COR-L47 (cell line): ENCODE measurements around the gene TDRD7.

Experiments
- DNase-seq: peaks from one replicate; lab custom pipeline; 2025; lab: John Stamatoyannopoulos, UW

Gene TDRD7, protein sequence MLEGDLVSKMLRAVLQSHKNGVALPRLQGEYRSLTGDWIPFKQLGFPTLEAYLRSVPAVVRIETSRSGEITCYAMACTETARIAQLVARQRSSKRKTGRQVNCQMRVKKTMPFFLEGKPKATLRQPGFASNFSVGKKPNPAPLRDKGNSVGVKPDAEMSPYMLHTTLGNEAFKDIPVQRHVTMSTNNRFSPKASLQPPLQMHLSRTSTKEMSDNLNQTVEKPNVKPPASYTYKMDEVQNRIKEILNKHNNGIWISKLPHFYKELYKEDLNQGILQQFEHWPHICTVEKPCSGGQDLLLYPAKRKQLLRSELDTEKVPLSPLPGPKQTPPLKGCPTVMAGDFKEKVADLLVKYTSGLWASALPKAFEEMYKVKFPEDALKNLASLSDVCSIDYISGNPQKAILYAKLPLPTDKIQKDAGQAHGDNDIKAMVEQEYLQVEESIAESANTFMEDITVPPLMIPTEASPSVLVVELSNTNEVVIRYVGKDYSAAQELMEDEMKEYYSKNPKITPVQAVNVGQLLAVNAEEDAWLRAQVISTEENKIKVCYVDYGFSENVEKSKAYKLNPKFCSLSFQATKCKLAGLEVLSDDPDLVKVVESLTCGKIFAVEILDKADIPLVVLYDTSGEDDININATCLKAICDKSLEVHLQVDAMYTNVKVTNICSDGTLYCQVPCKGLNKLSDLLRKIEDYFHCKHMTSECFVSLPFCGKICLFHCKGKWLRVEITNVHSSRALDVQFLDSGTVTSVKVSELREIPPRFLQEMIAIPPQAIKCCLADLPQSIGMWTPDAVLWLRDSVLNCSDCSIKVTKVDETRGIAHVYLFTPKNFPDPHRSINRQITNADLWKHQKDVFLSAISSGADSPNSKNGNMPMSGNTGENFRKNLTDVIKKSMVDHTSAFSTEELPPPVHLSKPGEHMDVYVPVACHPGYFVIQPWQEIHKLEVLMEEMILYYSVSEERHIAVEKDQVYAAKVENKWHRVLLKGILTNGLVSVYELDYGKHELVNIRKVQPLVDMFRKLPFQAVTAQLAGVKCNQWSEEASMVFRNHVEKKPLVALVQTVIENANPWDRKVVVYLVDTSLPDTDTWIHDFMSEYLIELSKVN

DNA sequence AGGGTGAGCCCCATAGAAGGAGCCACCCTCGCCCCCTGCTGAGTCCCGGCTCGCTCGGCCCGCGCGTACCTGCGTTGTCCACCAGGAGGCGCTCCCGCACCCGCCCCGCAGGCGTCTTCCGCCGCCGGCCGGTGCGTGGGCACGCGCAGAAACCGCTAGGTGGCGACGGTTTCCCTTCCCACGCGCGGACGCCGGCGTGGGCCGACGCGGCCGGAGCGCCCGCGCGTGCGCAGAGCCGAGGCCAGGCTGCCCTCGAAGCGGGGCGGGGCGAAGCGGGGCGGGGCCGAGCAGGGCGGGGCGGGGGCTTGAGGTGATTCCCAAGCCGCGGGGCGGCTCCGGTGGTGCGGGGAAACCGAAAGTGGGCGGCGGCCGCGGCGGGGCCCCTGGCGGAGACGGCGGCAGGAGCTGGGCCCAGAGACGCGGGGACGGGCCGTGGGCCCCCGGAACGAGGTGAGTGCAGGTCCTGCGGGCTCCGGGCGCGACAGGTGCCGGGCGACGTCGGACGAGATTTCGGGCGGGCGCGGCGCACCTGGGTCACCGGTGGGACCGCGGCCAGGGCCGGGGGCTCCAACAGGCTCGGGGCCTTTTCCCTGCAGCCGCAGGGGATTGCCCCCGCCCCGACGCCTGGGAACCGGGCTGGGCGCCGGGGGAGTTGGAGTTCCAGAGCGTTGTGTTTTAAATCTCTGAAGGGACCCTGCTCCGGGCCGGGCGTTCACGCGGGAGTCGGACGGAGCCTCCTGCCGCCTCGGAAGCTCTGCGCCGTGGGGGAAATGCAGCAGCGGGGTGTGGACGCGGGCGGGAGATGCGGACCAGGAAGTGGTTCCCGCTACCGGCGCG lies at the start of gene TDRD7:
TDRD7 (plus strand) TSS at position 308 of the 837 bp plus-strand sequence. CDS start 16,370 bp downstream, outside the sequence.
- DNase-seq = peak; percentile 63

DNA sequence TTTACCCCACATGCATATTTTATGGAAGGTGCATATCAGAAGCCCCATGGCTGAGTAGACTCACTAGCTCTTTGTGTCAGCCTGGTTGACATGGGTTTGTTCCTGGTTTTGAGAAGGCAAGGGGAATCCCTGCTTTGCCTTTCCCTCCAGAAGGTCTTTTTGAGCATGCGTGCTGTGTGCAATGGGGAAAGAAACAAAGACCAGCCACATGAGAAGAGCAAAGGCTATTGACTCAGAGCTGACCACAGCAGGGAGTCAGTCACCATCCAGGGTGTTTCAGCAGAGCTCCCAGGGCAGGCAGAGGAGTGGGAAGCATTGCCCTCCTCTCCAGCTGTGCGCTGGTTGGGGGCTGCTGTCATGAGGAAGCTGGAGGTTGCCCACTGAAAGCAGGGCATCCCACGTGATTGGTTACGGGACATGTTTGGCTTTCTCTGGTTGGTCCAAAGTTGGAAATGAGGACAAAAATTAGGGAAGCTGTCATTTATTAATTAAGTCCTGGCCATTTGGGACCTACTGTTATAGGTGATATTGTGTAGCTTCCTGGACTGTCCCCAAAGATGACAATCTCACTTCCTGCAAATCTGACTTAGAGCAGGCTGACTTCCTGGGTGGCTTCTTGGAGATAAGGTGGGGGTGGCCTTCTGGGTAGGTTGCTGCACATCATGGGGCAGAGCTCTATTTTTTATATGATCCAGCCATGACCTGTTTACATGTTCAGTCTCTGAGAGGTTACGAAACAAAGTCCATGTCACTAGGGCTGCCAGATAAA lies 48.9 kb upstream of the TDRD7 start:
- DNase-seq = no peak

DNA sequence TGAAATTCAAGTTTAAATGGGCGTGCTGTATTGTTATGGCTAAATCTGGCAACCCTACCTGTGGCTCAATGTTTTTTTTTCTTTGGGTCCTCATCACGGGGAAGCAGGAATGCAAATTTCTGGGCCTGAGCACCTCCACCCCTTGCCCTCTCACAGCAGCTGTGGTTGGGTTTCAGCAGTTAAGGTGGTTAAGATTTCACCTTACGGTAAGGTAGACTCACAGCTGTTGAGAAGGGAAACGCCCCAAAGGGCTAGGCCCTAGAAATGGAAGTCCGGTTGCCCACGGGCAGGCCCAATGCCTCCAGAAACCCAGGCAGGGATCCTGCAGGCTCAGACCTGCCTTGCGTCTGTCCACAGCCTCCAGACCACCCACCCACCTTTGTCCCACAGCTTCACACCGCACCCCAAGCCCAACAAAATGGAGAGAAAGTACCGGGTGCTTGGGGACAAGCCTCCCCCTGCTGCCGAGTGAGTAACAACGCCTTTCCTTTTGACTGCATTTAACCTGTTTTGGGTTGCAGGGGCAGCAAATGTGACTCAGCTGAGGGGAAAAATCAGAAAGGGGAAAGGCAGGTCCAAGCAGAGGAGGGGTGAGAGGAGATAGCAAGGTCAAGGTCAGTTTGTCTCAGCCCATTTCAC lies 48.1 kb upstream of the TDRD7 start:
- DNase-seq = no peak

DNA sequence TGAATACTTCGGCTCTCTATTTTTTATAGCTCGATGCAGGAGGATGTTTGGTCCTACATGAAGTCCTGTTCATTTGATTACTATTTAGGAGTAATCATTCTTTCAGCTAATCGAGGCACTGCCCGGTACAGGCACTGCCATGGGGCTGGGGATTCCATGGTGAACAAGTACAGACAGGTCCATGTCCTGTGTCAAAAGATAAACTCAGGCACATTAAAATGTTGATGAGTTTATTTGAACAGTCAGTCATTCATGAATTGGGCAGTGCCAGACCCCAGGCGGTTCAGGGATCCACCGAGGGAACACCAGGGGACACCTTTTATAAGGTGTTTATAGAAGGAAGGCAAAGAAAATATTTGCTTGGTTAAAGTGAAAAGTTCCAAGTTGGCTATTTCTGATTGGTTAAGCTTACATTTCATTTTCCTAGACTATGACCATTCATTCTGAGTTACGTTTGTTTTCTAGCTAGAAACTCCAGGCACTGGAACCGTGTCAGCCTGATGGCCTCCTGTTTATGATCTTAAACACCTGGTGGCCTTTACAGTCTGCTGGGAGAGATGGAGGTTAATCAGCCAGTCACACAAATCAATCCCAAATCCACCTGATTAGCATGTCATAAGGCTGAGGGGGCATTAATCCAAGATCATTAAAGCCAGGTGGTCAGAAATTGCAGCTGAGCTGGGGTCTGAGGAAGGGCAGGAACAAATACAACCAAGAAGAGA lies 47.0 kb upstream of the TDRD7 start:
- peak; percentile 37 for DNase-seq

DNA sequence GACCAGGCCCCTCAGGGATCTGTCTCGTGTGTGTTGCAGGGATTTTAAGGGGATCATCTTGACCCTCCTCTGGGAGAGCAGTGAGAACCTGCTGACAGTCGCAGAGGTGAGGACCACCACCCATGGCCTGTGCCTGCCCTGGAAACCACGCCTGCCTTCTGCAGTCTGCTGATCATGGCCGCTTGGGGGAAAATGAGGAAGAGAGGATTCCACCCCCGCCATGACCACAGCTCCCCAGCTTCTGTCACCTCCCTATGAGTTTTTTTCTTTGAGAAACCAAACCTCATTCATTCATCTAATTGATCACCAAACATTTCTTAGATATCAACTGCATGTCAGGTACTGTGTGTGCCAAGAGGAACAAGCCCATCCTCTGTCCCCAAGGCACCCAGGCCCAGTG lies 46.3 kb upstream of the TDRD7 start:
- DNase-seq = no peak

DNA sequence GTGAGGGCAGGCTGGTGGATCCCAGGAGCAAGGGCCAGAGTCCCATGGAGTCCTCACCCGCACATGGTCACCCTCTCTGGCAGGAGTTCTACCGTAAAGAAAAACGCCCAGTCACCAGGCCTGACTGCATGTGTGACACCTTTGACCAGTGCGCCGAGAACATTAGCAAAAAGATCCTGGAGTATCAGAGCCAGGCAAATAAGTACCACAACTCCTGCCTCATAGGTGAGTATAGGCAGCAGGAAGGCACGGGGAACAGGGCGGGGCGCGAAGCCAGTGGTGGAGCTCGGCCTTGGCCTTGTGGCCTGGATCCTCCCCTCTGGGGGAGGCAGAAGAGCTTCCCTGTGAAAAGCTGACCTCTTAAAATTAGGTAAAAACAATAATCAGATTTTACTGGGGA lies 45.4 kb upstream of the TDRD7 start:
- DNase-seq = no peak

DNA sequence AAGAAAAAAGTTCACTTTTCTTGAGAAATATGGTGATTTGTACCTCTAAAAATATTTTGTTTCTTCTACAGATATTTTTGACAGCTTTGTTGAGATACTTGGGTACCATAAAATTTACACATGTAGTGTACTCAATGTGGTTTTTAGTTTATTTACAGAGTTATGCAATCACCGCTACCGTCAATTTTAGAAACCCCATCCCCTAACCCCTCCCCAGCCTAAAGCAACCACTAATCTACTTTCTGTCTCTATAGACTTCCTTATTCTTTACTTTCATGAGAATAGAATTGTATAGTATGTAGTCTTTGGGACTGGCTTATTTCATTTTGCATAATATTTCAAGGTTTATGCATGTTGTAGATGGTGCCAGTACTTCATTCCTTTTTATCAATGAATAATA lies 45.0 kb upstream of the TDRD7 start:
- DNase-seq = no peak

DNA sequence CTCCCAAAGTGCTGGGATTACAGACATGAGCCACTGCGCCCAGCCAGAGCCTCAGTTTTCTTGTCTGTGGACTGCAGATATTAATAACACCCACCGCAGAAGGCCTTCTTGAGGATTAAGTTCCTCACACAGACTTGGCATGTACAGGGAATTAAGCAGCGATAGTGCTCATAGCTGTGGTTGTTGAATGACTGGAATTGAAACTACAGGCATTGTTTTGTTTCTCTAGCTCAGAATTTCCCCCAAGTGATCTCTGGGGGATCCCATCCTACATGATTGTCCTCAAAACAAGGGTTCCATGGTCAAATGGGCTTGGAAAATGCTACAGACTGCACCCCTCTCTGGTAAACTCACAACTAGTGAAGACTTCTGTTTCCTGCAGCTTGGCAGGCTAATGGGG lies 44.2 kb upstream of the TDRD7 start:
- DNase-seq = no peak

DNA sequence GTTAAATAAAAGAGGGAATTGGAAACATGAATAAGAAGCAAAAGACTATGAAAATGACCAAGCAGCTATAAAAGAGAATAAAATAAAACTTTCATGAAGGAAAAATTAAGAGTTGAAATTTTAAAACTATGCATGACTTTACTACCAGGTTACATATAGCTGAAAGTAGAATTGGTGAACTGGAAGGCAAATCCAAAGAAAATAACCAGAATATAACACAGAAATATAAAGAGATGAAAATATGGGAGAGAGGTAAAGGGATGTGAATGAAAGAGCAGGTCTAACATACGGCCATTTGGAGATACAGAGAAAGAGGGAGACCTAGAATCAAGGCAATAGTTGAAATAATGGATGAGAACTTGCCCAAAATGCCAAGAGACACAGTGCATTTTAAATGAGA lies 42.9 kb upstream of the TDRD7 start:
- DNase-seq = no peak

DNA sequence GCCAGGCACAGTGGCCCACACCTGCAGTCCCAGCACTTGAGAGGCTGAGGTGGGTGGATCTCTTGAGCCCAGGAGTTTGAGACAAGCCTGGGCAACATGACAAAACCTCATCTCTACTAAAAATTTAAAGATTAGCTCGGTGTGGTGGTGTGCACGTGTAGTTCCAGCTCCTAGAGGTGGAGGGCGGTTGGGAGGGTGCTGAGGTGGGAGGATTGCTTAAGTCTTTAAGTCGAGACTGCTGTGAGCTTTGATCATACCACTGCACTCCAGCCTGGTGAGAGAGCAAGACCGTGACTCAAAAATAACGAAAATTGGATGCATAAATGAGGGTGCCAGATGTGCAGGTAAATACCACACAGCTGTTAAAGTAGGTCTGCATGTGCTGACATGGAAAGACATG lies 39.3 kb upstream of the TDRD7 start:
- DNase-seq = no peak

DNA sequence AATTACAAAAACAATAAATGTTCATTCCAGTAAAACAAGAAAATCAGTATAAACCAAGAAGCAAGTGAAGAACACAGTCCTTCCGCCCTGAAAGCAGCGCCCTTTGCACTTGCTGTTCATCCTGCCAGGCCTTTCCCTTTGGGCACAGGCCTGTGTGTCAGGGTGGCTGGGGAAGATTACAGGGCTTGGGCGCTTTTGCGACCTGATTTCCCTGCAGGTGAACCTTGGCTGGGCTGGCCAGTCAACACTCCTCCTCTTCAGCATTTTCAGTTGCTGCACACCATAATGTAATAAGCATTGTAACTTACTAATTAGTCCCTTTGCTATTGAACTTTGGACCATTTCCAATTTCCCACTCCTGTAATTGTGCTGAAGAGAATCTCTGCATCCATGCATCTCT lies 38.6 kb upstream of the TDRD7 start:
- DNase-seq = peak; percentile 39

DNA sequence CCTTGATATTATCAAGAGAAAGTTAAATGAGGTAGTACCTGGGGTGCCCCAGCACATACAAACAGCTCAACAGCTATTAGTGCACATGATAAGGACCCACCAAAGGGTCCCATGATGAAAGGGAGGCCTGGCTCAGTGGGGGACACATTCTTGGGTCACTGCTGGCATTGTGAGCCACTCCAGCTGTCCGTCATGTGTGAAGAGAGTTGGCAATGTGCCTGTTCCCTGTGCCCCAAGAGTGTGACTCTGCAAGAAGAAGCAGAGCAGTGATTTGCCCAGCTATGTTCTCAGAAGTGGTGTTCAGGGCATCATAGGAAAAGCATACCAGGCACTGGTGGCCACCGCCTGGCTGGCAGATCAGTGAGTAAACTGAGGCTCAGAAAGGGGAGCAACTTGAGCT lies 37.1 kb upstream of the TDRD7 start:
- no peak for DNase-seq

DNA sequence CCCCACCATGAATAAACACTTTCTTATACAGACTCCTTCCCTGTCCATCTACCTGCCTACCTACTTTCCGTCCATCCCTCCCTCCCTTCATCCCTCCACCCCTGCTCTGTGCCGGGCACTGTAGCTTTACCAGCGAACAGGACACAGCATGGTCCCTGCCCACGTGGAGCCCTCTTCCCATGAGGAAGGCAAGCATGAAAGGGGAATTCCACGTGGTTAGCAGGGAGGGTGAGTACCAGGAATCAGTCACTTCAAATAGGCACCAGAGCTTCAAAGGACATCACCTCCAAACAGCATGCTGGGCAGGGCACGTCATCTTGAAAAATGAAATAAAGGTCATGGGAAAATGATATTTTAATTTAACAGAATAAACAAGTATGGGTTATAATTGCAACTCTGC lies 35.0 kb upstream of the TDRD7 start:
- no peak for DNase-seq

DNA sequence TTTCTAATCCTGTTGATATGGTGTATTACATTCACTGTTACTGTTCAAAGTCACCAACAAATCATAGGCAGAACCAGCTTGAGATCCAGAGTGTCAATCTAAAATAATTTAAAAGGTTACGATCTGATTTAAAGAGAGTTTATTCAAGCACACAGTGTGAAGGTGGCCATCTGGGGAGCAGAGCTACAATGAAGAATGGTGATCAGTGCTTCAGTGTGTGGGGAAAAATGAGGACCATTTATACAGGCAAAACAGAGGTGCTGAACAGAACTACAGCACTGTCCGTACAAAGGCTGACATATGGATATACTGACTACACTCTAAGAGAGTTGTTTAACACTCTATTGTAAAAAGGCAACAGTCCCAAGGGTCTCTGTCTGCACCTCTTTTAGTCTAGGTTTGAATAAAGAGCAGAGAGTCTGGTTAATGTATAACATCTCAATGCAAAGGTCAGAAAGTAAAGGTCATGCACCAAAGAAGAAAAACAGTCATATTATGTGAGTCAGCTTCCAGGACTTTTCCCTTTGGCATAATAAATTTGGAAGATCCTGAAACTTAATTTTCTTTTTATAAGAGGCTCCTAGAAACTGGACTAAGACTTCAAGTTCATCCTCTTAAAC lies 29.7 kb upstream of the TDRD7 start:
- DNase-seq = no peak

DNA sequence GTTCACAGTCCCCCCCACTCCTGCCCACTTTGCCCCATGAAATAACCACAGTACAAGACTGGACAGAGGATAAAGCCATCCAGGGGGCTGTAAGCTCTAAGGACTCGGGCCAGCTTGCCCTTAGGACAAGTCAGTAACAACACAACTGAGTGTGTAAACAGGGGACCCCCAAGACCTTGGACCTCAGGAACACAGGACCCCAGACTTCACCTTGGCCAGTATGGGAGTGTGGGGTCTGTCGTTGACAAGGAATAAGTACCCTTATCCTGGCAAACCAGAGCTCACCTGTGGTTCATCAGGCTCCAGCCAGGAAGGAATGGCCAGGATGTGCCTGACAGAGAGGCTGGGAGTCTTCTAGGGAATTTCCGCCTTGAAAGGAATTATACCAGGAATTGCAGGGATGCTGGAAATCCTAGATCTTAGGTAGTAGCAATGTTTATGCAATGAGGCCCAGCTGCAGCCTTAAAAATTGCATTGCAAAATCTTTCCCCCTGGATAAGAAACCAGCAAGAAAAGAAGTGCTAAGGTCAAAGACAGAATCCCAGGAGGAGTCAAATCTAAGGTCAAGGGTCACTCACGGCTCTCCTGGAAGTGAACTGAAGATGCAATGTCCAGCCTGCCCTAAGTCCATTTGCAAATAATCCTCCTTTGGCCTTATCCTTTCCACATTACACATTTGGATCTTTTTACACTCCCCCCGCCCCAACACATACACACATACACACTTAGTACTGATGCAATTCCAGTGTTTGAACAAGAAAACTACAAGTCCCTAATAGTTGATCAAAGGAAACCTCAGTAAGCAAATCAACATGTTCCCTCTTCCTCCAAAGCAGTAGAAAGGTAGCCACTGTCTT lies 27.3 kb upstream of the TDRD7 start:
- no peak for DNase-seq

DNA sequence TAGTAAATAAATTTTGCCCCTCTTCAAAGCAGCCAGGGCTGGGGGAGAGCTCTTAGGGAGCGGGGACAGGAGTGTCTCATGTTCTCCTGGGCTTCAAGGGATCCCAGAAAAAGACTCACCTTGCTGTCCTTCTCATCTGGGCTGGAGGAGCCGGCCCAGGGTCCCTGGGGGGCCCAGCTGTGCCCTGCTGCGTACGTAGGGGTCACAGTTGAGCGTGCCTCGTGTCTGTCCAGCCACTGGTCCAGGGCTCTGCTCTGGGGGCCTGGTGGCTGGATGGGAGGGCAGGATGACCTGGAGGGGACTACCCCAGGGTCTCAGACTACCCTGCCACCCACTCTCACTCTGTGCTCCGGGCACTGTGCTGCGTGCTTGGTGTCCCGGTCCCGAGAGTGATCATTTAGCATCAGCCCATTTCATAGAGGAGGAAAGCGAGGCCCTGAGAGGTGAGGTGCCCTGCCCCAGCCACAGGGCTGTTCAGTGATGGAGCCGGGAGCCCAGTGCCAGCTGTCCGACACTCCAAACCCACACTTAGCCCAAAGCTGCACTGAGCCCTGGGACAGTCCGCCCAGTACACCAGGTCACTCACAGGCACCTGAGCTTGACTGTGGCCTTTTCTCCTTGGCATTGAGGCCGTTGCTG lies 26.2 kb upstream of the TDRD7 start:
- no peak for DNase-seq

DNA sequence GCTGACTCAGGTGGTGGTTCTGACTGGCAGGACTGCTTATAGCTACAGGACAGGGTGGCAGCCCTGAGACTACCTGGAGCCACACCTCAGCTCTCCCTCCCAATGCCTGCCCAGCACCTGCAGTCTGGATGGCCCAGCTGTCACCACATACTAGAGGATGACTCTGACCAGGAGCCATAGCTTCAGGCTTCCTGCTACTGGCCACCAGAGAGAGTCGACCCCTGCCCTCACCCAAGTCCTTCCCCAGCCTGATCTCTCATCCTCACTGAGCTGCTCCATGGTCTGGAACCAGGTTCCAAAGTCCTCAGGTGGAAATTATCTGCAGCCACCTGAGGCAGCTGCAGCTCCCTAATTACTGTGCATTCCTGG lies 25.6 kb upstream of the TDRD7 start:
- DNase-seq = no peak
